GM18870 (cell line): Measurements from ENCODE around the gene LAMA5.
A peak's percentile ranks its signal among the peaks of the same experiment; 100 is the strongest.

Source experiments
- ATAC-seq: cut with Tn5 transposase; IDR thresholded peaks from one replicate; pipeline ENCODE4 v1.9.1; 2021; ENCODE audit warnings: moderate library complexity; ENCODE audit not compliant: unreplicated experiment

LAMA5 gene

GRCh38 chr20:62305765-62306413 is 61.2 kb downstream of the LAMA5 start:
- no peak for ATAC-seq

GRCh38 chr20:62305149-62305764 is 61.9 kb downstream of the LAMA5 start:
- ATAC-seq: no peak

GRCh38 chr20:62304331-62305148 is 62.6 kb downstream of the LAMA5 start:
- no peak for ATAC-seq

- ATAC-seq: no peak
These were observed 63.5 kb downstream of the LAMA5 start for GRCh38 chr20:62303340-62304226.

GRCh38 chr20:62303062-62303339 is 64.1 kb downstream of the LAMA5 start:
- no peak for ATAC-seq

GRCh38 chr20:62302341-62303061 is 64.6 kb downstream of the LAMA5 start, which contains the start of gene ADRM1:
Gene ADRM1, plus strand, starts transcription at chr20:62302997. Its CDS starts 572 bp downstream, at chr20:62303569.
- peak; percentile 66 for ATAC-seq

- ATAC-seq: peak; percentile 52
These were observed 65.3 kb downstream of the LAMA5 start for GRCh38 chr20:62301773-62302340.

GRCh38 chr20:62301111-62301668 is 65.9 kb downstream of the LAMA5 start:
- no peak for ATAC-seq

- no peak for ATAC-seq
These were observed 66.8 kb downstream of the LAMA5 start for GRCh38 chr20:62300319-62300718.

- ATAC-seq: no peak
These were observed 67.4 kb downstream of the LAMA5 start for GRCh38 chr20:62299666-62300236.

- ATAC-seq: no peak
These were observed 68.4 kb downstream of the LAMA5 start for GRCh38 chr20:62298577-62299249.

GRCh38 chr20:62297449-62298227 is 69.5 kb downstream of the LAMA5 start:
- ATAC-seq: no peak

GRCh38 chr20:62296724-62297448 is 70.2 kb downstream of the LAMA5 start:
- ATAC-seq: no peak

- ATAC-seq: no peak
These were observed 72.6 kb downstream of the LAMA5 start for GRCh38 chr20:62294516-62294915.

GRCh38 chr20:62293946-62294345 is 73.2 kb downstream of the LAMA5 start:
- no peak for ATAC-seq

- ATAC-seq: no peak
These were observed 73.9 kb downstream of the LAMA5 start for GRCh38 chr20:62293111-62293784.

GRCh38 chr20:62292108-62292507 is 75.0 kb downstream of the LAMA5 start:
- ATAC-seq: no peak
